GM19043 (cell line): ENCODE results near the gene P2RY2.
"Not testable (repeated sequence)": the region's sequence is repeated elsewhere in the genome, so short reads cannot be mapped to it uniquely, and the experiment has no call there.

Experiments
- ATAC-seq: cut with Tn5 transposase; IDR thresholded peaks from one replicate; pipeline ENCODE4 v1.9.1; 2021; ENCODE audit warnings: low read depth; ENCODE audit not compliant: unreplicated experiment

Gene P2RY2

DNA sequence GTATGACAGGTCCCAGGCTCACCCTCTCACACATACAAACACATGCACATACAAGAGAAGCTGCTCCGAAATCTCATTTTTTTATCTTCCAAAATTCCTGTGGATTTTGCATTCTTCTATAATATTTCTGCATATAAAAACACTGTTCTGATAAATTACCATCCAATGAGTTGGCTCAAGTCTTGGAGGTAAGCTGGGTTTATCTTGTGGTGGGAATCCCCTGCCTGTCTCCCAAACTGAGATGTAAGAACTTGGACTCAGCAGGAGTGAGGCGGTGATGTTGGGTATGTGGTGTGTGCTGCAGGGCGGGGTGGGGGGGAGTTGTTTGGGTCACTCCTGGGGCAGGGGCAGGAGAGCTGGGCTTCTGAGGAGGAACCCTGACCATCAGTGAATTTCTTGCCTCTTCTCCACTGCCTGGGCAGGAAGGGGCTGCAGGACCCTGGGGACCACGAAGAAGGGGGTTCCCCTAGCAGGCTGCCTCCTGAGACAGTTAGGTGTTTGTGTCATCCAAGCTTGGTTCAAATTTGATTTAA is 47.3 kb downstream of the P2RY2 start:
- ATAC-seq = no peak

DNA sequence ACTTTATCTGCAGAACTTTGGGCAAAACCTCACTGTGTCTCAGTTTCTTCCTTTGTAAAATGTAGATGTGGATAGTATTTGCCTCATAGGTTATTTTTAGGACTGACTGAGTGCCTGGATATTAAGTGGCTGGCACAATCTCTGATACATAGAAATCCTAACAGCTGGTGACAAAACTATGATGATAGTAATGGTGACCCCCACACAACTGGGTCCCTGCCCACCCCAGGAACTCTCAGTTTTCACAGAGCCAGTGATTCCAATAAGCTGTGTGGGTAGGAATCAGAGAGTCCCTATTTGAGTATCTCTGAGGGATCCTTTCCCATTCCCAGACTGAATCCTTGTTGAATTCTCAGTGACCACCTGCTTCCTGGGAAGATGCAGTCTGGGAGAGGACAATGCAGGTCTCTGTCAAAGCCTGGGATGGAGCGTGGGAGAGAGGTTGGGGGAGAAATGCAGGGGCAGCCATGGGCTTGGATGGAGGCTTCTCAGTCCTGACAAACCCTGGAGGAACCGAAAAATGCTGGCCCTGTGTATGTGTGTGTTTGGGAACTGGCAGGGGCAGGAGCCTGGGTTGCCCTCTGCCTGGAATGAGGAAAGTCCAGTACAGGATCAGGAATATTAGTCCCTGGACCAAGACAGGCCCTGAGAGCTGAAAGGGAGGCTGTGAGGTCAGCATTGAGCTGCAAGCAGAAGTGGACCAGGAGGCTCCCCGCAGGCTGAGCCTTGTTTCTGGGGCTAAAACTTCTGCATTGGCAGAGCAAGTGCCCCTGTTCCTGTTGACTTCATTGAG is 48.0 kb downstream of the P2RY2 start:
- ATAC-seq = no peak

DNA sequence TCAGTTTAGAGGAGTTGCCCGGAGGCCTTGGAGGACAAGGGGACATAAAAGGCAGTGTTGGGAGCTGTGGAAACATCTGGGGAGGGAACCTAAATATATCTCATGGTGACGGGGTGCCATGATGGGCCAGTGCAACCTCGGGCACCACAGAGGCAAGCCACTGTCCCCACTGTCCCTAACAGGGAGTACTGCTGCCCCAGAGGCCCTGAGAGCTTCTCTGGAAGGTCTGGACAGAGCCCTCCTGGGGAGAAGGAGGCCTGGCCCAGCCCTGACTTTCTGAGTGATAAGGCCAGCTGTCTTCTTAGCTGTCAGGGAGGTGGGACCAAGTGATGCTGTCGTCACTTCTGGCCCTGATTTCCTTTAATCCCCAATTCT is 48.6 kb downstream of the P2RY2 start:
- no peak for ATAC-seq

DNA sequence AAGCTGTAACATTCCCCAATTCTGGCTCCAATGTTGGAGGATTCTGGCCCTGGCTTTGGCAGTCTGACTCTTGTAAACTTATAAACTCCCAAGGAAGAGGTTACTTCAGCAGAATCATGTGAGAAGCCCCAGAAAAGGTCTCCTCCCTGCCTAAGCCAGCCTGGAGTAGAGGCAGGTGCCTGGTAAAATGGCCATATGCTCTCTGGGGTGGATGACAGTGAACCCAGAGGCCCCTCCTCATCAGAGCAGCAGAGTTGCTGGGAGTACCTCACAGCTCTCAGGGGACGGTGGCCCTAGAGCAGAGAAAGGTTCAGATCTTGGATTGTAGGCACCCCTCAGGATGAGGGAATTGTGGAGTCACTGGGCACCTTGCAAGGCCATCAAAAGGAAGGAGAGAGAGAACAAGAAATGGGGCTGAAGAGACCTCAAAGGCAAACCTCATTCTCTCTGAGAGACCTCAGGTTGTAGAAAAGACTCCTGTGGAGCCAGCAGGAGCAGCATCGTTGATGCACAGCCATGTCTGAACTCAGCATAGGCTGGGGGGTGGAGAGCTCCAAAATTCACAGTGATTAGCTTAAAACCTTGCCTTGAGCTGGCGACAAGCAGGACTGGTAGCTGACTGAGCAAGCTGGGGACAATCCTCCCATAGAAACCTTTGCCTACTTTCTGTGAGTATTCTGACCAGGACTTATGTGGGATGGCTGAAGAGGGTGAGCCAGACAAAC is 49.2 kb downstream of the P2RY2 start:
- no peak for ATAC-seq

DNA sequence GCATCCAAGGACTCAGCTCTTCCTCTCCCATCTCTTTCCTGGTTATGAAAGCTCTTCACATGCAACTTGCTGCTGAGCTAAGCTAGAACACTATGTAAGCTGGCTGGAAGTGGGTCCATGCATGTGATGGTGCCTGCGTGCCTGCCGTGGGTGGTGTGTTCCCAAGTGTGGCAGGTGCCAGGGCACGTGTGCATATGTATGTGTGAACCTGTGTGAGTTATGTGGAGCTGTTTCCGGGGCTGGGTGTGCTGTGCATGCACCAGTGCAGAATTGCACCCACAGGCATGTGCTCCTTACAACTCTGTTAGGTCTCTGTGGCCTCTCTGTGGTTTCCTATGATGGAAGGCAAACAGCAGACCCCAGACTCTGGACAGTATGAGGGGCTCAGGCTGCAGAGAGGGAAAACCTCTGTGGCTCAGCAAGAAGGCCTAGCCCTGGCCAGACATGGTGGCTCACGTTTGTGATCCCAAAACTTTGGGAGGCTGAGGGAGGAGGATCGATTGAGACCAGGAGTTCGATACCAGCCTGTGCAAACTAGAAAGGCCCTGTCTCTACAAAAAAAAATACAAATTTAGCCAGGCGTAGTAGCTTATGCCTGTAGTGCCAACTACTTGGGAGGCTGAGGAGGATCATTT is 49.9 kb downstream of the P2RY2 start:
- ATAC-seq = no peak

DNA sequence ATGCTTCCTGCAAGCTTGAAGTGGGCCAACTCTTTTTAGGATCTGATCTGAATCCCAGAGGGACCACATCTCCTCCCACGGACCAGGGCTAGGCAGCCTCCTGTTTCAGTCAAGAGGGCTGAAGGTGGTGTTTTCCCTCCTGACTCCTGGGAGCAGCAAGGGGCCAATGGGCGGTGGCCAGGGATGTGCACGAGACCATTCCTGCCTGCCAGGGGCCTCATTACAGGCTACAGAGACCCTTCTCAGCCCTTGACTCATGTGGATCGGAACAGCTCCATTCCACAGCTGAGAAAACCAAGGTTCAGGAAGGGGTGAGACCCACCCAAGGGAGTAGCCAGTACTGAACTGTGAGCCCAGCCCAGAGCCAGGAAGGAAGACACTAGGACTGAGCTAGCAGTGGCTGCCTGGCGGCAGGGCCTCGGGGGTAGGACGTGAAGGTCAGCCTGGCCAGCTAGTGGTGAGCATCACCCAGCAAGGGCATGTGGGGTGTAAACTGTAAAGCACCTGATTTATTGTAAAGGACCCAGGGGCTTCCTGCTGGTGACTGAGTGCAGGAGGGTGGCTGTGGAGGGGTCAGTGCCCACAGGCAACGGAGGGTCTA is 50.7 kb downstream of the P2RY2 start:
- ATAC-seq = no peak

DNA sequence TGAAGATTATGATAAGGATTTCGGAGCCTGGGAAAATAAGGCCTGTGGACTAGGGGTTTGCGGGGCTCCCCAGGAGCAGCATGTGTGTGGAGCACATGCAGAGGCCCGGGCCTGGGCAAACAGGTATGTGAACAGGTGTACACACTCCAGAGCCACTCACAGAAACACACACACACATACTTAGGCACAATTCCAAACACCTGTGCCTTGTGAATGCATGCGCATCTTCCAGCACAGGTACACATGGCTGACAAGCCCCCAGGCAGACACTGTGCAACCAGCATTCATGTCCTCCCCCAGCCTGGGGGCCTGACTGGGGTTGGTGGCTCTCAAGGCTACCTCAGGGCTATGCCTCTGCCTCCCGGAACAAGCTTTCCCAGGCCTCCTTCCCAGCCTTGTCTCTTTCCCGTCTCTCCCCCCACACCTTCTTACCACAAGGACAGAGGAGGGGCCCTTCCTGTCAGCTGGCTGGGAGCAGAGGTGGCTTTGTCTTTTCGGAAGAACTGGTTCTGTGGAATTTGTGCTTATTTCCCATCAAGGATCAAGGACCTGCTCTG is 51.5 kb downstream of the P2RY2 start:
- no peak for ATAC-seq

DNA sequence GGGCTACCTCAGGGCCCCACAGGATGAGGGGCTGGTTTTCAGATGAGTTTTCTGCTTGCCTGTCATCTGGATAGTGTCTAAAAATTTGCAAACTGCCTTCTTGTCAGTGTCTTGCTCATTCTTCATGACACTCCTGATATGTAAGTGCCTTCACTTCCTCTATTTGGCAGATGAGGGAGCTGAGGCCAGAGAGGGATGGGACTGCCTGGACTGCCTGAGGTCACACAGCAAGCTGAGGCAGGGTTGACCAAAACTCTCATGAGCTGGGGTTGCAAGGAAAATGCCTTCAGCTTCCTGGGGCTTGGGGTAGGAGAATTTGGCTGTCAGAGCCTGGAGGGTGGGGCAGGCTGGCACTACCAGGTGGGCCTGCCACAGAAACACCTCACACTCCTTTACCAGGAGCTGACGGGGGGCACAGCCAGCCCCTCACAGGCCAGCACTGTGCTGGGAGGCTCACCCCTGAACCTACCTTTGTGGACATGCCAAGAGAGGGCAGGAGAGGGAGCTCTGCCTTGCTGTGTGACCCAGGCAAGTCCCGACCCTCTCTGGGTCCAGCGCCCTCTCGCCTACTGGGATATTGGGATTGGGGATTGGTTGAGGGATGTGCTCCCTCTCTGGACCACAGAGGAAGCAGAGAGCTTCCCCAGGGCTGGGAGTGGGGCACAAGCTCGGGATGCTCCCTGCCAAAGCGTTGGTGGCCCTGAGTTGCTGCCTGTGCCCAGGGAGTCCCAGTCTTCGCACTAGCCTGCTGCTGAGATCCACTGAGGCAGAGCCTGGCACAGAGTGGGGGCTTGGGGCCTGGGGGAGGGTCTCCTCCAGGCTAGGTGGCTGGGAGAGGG is 52.2 kb downstream of the P2RY2 start:
- ATAC-seq = no peak

DNA sequence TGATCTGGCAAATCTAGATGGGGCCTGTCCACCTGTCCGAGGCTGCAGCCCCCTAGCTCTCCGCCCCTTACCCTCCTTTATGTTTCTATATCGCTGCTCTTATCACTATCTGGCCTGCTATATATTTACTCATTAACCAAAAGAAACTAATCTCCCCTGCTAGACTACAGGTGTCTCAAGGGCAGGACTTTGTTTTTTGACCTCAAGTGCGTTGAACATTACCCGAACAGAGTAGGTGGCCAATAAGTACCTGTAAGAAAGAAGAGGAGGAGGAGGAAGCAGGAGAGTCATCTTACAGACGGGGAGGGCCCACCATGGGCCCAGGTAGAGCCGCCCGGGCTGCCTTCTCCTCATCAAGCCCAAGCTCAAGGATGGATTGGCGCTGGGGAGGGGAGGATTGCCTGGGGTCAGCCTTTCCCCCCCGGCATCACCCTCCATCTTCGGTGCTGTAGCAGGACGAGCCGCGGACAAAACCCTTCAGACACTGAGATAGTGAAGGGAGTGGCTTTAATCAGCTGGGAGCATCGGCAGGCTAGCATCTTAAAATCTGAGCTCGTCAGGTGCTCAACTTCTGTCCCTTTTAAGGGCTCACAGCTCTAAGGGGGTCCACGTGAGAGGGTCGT is 52.9 kb downstream of the P2RY2 start:
- ATAC-seq = no peak

DNA sequence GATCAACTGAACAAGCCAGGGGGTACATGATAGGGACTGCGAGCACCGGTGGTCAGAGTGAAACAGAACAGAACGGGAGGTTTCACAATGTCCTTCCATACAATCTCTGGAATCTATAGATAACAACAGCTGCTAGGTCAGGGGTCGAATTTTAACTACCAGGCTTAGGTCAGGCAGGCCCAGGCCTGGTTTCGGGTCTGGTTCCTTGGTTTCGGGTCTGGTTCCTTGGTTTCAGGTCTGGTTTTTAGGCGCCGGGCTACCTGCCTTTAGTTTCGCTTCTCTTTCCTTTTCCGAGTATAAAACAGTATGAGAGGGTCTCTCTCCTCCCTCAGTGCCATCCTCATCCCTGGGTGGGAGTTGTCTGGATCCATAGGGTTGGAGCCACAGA is 53.4 kb downstream of the P2RY2 start:
- ATAC-seq = not testable (repeated sequence)

DNA sequence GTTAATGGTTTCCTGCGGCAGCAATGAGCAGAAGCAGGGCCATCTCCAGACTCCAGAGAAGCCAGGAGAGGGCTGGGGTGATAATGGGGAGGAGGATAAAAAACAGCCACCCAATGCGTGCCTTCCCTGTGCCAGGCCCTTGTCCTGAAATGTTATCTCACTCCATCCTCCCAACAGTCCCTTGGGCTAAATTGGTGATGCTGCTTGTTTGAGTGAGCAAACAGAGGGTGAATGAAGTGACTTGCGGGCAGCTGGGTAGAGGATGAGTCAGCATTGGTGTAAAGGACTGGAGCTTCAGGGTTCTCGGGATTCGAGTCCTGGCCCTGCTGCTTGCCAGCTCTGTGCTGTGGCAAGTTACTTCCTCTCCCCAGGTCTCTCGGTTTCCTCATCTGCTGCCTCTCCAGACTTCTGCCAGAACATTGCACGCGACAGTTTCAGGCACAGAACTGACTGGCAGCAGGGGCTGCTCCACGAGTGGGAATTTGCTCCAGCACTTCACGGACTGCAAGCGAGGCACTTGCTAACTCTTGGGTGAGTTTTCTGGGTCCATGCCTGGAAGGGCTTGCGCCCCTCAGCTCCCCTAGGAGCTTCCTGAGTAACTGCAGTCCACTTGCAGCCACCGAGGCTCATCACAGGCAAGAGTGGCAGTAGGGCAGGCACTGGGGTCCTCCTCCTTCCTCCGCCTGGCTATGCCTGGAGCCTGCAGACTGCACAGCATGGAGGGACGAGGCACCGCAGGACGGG is 54.0 kb downstream of the P2RY2 start, which contains the start of gene P2RY6:
TSS of gene P2RY6 (plus strand) at position 403 of the 744 bp plus-strand sequence. CDS start 24,181 bp downstream, outside the sequence.
- ATAC-seq = no peak

DNA sequence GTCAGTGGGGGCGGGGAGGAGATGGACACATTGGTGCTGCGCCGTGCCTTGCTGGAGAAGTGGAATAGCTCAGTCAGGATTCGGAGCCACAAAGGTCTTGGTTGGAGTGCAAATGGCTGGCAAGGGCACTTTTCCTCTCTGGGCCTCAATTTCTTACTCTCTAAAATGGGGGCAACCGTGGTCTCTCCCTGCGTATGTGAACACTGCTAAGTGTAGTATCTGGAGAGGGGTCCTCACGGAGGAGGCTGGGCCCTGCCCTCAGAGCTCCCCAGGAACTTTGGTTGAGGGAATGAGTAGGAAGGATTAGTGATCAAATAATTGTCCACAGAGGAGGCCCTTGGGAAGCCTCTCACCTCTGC is 54.6 kb downstream of the P2RY2 start:
- ATAC-seq = no peak

DNA sequence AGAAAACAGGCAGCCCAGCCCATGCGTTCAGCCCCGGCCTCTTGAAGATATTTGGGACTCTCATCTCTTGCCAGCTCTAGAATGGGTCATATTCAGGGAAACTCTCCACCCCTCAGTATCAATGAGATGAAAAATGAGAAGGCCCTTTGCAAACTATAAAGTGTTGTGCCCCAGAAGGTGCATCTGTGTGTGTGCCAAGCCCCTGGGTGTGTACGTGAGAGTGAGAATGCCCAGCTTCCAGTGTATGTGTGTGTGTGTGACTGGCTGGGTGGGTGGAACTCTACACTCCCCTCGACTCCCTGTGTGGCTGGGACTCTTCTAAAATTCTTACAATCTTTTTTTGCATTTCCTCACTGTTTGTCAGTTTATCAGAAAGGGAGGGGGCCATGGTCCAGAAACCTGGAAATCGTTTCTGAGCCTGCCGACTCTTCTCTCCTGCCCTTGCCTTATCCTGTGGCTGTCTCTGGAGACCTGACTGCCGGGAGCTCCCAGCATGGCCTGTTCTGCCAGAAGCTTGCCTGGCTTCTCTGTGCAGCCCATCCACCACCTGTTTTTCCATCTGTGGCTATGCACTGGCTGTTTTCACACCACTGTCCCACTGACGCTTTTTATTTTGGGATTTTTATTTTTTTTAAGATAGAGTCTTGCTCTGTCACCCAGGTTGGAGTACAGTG is 55.3 kb downstream of the P2RY2 start:
- no peak for ATAC-seq

DNA sequence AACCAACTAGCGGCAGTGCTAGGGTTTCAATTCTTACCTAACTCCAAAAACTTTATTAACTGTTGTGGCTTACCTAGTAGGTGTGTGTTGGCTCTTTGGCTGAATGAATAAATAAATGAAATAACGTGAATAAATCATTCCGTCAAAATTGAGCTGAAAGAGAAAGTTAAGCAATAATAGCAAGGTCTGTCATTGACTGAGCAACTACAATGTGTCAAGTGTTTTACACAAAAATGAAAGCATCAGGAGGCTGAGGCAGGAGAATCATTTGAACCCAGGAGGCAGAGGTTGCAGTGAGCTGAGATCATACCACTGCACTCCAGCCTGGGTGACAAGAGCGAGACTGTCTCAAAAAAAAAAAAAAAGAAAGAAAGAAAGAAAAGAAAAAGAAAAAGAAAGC is 56.1 kb downstream of the P2RY2 start:
- ATAC-seq = not testable (repeated sequence)

DNA sequence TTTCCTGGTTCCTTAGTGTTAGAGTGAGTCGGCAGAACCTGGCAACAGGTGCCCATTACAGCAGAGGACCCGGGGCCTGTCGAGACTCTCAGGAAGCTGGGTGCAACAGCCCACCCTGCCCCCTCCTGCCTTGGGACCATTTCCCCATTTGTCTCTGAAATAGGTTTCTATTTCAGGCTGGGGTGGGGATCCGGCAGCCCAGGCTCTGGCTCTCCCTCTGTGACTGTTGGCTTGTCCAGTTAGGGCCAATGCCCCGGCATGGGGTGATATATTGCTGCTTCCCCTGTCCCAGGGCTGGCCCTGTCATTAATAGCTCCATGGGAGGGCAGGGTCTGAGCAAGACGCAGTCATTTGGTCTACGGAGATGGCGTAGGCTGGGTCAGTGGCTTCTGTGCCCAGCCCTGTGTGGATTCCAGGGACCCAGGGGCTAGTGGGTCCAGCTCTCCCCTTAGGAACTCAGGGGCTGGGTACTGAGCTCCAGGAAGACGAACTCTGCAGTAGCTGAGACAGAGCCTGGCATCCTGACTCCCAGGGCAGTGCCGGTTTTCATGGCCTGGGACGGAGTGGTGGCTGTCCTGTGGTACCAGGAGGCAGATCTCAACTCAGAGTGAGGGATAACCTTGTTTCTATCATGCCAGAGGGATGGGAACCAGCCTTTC is 56.8 kb downstream of the P2RY2 start:
- no peak for ATAC-seq

DNA sequence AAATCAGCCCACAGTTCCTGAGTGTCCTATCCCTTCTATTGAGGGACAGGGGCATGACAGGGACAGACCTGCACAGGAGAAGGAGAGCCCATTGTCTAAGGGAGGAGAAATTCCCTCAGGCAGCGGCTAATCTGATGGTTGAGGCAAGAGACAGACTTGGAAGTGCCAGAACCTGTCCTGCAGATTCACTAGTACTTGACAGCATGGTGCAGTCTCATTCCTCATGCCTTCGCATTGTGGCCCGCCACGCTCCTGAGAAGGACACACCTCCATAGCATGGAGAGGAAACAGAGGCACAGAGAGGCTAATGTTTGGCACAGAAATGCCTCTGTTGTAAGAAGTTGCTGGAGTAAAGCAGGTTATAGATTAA is 57.3 kb downstream of the P2RY2 start:
- no peak for ATAC-seq

DNA sequence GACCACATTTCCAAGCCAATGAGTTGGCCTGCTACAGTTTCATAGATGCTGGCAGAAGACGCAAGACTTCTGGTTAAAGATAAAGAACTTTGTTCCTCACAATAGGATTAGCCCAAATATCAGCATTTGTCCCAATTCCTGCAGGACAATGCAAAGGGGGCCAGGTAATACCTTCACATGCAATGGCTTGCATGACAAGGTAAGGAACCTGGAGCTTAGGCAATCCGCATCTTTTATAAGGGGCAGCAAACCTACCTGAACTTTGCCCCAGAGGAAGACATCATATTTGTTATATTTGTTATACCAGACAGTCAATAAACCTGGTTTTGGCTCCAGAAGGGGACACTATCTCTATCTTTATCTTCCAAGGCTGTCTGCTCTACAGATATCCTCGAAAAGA is 59.4 kb downstream of the P2RY2 start:
- ATAC-seq = no peak

DNA sequence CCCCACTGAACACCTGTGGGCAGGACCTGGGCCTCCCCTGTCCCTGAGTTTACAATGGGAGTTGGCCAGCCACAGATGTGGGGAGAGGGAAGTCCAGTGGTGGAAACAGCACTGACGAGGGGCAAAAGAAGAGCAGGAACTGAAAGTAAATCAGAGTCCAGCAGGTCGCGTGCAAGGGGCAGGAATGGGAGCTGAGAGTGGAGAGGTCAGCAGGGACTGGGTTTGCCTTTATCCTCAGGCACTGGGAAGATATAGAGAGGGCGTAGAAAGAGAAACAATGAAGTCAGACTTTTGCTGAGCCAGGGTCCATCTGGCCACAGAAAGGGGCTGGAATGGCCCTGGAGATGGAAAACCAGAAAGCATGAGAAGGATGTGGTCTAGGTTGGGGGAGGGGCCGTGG is 62.5 kb downstream of the P2RY2 start:
- ATAC-seq = no peak
